ENCODE results near the gene STKLD1.

The STKLD1 gene

GRCh38 chr9:133454943-133455673, 78.9 kb downstream of the STKLD1 start:
- DNase-seq (ENCODE audit: low read depth, low spot score), result no peak
- H3K4me3 ChIP-seq (ENCODE audit: low read length), result no peak overlapping the region
